IPS-18a (cell line): ENCODE data around the gene VSIG10L2.
A peak's percentile ranks its signal among the peaks of the same experiment; 100 is the strongest.
"Not testable (repeated sequence)": the region's sequence is repeated elsewhere in the genome, so short reads cannot be mapped to it uniquely, and the experiment has no call there.

Experiments used
- H3K27ac ChIP-seq: one replicate; pipeline ENCODE4 v1.5.1; 2013; ENCODE audit warnings: low read length
- H3K27me3 ChIP-seq: one replicate; pipeline ENCODE4 v1.6.1; 2013; ENCODE audit warnings: mild to moderate bottlenecking, low read length; ENCODE audit not compliant: control insufficient read depth, insufficient read depth
- H3K36me3 ChIP-seq: one replicate; pipeline ENCODE4 v1.6.1; 2013; ENCODE audit warnings: low read depth, low read length; ENCODE audit not compliant: control insufficient read depth
- H3K4me1 ChIP-seq: one replicate; pipeline ENCODE4 v1.6.1; 2013; ENCODE audit warnings: low read depth, low read length; ENCODE audit not compliant: control insufficient read depth
- H3K4me3 ChIP-seq: one replicate; pipeline ENCODE4 v1.5.1; 2013; ENCODE audit warnings: low read length
- H3K9ac ChIP-seq: one replicate; pipeline ENCODE4 v1.6.1; 2013; ENCODE audit warnings: mild to moderate bottlenecking, low read length, moderate library complexity
- H3K9me3 ChIP-seq: one replicate; pipeline ENCODE4 v1.6.1; 2013; ENCODE audit warnings: low read depth, low read length; ENCODE audit not compliant: control insufficient read depth

VSIG10L2 gene

DNA sequence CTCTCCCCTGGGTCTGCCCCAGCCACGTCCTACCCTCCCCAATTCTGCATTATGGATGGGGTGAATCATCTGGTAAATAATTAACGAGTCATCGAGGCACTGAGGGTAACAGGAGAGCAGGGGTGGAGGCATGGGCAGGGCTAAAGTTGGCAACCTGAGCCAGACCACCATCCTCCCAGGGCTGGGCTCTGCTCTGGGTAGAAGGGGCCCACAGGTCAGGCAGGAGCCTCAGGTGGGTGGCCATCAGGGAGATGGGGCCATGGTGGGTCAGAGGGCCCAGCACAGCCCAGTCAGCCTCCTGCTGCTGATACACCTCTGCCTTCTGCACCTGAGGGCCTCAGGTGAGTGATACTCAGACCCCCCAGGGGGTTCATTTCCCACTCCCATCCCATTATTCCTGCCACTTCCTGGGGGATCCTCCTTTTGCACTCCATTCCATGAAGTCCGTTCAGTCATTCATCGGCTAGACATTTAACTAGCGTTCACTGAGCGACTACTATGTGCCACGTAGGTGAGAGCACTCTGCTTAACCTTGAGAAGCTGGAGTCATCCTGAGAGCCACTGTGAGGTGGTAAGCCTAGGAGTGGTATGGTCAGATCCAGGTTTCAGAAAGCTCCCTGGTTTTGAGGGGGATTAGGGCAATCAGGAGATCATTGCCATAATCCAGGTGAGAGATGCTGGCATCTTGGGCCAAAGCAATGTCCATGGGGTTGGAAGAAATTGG lies at the start of gene VSIG10L2:
TSS of gene VSIG10L2 (plus strand) at position 248 of the 724 bp plus-strand sequence. CDS start at position 260, 12 bp downstream.
- Histone ChIP-seq H3K36me3 (no peaks in the 10 kb centered on the region), H3K4me3 (no peak within 1 kb of the TSS), H3K9ac (no peak within 1 kb of the TSS), H3K9me3 (no peaks in the 10 kb centered on the region), H3K27me3 (no peaks in the 10 kb centered on the region), H3K4me1 (peaks cover 12% of the 10 kb centered on the region), H3K27ac (no peak within 1 kb of the TSS)

DNA sequence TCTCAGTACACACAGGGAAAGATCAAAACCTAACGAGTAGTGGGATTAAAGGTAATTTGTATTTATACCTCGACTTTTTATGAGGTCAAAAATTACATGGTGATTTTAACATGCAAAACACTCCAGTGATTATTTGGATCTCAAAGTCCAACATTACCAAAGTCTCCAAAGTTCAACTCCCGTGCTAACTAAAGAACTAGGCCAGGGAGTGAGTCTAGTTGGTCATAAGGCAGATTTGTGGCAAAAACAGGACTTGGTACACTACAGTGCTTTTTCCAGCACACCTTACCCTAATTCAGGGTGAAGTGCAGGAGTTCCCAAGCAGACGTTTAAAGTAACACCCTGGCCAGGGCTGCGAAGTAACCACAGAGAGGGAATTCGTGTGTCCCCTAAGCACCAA lies 44.0 kb upstream of the VSIG10L2 start:
- Histone ChIP-seq H3K9ac (no peak overlapping the region), H3K4me1 (no peaks in the 10 kb centered on the region), H3K4me3 (peak overlapping the region; percentile 16), H3K27me3 (peaks cover 17% of the 10 kb centered on the region), H3K36me3 (peaks cover 18% of the 10 kb centered on the region), H3K27ac (no peak overlapping the region), H3K9me3 (no peaks in the 10 kb centered on the region)

DNA sequence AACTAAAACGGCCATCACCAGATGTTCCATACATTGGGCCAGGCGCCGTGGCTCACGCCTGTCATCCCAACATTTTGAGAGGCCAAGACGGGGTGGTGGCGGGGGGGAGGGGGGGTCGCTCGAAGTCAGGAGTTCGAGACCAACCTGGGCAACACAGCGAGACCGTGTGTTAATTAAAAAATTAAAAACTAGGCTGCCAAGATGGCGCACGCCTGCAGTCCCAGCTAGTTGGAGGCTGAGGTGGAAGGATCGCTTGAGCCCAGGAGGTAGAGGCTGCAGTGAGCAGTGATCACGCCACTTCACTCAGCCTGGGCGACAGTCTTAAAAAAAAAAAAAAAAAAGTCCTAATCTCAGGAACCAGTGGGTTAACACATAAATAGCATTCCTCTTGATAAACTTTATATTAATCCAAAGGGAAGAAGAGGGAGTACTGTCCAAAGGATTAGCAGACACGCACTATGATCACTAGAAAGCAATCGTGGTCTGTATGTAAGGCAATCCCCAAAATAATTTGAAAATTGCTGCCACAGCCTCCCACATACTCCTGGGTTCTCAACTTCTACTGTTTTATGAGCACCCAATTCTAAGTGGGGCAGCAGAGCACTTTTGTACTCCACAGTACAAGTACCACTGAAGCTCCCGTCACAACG lies 43.4 kb upstream of the VSIG10L2 start:
- peak overlapping the region; percentile 62 for H3K9ac ChIP-seq
- peaks cover 18% of the 10 kb centered on the region for H3K36me3 ChIP-seq
- H3K4me1 ChIP-seq, result no peaks in the 10 kb centered on the region
- H3K9me3 ChIP-seq, result no peaks in the 10 kb centered on the region
- no peak overlapping the region for H3K27ac ChIP-seq
- peaks cover 17% of the 10 kb centered on the region for H3K27me3 ChIP-seq
- peak overlapping the region; percentile 85 for H3K4me3 ChIP-seq

DNA sequence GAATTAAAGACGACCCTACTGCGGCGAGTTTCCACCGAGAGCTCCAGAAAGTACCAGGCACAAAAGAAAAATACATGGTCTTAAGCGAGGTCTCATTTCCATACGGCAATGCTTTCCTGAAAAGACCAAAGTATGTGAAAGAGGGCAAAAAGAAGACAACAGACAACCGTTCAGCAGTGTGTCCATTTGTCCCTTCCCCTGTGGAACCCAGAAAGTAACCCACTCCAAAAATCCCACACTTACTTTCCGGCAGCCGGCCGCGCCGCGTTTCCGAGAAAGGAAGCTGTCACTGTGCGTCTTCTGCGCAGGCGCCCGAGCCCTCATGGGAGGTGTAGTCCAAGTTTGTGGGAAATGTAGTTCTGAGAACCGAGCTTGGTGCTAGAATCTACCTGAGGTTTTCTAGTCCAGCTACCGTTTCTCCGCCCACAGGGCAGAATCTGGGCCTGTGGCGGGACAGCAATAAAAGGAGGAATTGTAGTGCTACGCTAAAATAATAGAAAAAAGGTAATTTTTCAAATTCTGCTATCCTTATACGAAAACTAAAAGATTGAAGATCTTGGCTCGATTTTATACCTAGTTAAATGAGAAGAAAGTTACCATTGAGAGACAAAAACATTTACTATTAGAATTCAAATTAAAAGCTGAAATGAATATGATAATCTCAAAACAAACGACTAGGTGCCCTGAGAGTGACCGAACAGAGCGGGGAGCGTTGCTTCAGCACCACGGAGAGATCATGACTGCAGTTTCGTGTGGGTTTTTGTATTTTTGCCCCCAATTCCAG lies 42.7 kb upstream of the VSIG10L2 start, which contains the start of gene PUS3:
TSS of gene PUS3 (minus strand) at position 280 of the 784 bp plus-strand sequence. CDS start 6,922 bp downstream, outside the sequence.
- Histone ChIP-seq H3K9me3 (no peaks in the 10 kb centered on the region), H3K4me3 (peak within 1 kb of the TSS; percentile 85), H3K27ac (no peak within 1 kb of the TSS), H3K27me3 (peaks cover 17% of the 10 kb centered on the region), H3K9ac (peak within 1 kb of the TSS; percentile 62), H3K36me3 (peaks cover 18% of the 10 kb centered on the region), H3K4me1 (no peaks in the 10 kb centered on the region)

DNA sequence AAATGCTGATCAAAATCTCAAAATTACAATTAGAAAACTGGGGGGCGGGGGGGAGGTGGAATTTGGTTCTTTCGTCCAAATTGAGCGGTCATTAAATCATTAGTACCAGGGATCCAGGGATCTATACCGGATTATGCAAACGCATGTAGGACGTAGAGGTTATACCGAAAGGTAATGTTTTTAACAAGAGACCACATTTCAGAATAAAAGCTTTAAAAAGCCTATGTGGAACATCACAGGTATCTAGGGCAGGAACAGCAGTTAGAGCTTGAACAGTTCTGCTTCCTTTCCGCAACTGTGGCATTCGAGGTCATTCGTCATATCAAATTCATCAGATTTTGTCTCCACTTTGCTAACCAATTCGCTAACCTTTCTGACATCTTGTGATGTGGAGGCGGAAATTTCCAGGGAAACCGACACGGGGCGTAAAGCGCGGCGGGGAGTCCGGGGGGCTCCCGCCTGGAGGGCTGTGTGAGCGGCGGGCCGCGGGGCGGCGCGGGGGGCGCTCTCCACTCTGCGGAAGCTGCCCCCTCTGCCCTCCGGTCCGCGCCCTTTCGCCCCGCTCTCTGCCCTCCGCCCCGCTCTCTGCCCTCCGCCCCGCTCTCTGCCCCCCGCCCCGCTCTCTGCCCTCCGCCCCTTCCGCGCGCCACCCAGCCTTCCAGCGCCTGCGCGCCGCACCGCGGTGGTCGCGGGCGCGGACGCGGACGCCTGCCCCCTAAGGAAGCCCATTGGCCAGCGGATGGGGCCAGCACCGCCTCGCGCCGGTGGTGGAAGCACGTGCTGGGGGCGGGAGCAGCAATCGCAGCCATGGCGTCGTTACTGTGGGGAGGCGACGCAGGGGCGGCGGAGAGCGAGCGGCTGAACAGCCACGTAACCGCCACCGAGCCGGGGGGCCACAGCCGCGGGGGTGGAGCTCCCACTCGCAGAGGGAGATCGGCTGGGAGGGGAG lies 41.9 kb upstream of the VSIG10L2 start, which contains the start of gene DDX25:
TSS of gene DDX25 (plus strand) at position 798 of the 949 bp plus-strand sequence. CDS start at position 808, 10 bp downstream.
- Histone ChIP-seq H3K27me3 (peaks cover 17% of the 10 kb centered on the region), H3K9ac (no peak within 1 kb of the TSS), H3K4me3 (peak within 1 kb of the TSS; percentile 85), H3K27ac (no peak within 1 kb of the TSS), H3K4me1 (no peaks in the 10 kb centered on the region), H3K9me3 (no peaks in the 10 kb centered on the region), H3K36me3 (peaks cover 15% of the 10 kb centered on the region)

DNA sequence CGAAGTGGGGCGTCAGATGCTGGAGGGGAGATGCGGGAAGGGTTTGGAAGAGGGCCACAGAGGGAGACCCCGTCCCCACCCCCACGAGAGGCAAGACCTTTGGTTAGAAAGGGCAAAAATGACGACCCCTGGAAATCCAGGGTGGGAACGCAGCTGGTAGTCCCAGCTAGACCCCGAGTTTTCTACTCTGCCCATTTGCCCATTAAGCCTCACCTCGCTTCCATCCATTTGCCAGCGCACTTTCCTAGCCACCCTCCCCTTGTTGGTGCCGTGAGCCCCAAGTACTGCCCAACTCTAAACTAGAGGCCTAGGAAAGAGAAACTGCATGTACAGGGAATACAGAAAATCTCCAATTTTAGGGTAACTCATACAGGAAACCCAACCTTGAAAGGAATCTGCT lies 41.2 kb upstream of the VSIG10L2 start:
- Histone ChIP-seq H3K9ac (no peak overlapping the region), H3K4me3 (peak overlapping the region; percentile 85)

DNA sequence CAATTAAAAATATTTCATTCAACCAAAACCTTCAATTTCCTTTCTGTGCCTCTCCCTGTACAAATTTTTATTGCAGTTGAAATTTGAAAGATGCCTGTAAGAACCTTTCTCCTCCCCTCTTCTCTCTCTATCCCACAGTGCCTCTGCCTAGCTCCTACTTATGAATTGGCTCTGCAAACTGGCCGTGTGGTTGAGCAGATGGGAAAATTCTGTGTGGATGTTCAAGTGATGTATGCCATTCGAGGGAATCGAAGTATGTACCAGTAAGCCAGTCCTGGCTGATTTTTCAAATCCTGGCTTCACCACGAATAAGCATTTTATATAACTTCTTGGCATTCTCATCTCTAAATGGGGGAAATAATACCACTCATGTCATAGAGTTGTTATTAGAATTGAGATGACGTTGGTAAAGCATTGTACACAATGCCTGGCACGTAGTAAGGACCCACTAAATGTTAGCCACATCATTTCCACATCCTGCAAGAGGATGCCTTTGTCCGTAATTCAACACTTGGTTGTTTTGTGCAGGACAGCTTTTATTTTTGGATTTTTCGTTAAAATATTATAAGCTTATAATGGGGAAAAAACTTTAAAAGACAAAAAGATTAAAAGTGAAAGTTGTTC lies 35.5 kb upstream of the VSIG10L2 start:
- Histone ChIP-seq H3K9me3 (no peaks in the 10 kb centered on the region), H3K9ac (no peak overlapping the region), H3K4me1 (no peaks in the 10 kb centered on the region), H3K36me3 (no peaks in the 10 kb centered on the region), H3K4me3 (no peak overlapping the region), H3K27ac (no peak overlapping the region), H3K27me3 (peaks cover 7% of the 10 kb centered on the region)

More for the DNA sequence above, 41.2 kb upstream of the VSIG10L2 start:
- H3K27ac ChIP-seq, result no peak overlapping the region
- no peaks in the 10 kb centered on the region for H3K4me1 ChIP-seq
- H3K9me3 ChIP-seq, result no peaks in the 10 kb centered on the region
- peaks cover 8% of the 10 kb centered on the region for H3K36me3 ChIP-seq
- peaks cover 17% of the 10 kb centered on the region for H3K27me3 ChIP-seq

DNA sequence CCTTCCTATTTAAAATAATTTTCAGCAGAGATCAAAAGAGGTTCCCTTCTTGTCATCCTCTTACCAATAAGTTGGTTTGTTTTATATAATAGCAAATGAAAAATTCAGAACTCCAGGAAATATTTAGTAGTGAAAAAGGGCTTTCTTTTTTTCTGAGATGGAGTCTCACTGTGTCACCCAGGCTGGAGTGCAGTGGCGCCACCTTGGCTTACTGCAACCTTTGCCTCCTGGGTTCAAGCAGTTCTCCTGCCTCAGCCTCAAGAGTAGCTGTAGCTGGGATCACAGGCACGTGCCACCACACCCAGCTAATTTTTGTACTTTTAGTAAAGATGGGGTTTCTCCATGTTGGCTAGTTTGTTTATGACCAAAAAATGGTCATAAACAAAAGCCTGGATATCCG lies 31.2 kb upstream of the VSIG10L2 start:
- H3K27me3 ChIP-seq, H3K4me1 ChIP-seq, H3K9ac ChIP-seq, H3K9me3 ChIP-seq, H3K27ac ChIP-seq, H3K4me3 ChIP-seq, H3K36me3 ChIP-seq: not testable (repeated sequence)

DNA sequence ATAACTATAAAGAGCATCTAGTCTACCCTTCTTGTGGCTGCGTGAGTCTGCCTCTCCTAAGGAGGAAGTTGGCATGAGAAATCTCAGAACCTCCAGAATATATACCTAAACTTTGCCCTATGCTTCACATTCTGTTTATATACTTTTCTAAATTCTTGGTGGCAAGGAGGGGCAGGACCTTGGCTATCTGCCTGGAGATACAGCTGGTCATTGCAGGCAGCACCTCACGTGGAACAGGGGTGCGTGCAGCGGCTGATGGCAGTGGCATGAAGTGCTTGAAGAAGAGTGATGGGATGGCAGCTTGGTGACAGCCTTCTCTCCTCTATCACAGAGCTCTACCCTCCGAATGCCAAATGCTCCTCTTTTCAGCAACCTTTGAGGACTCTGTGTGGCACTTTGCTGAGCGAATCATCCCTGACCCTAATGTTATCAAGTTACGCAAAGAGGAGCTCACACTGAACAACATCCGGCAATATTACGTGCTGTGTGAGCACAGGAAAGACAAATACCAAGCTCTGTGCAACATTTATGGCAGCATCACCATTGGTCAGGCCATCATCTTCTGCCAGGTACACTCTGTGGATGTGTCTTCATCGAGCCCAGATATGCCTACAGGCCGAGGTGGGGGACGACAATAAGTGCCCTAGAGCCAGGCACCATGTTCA lies 29.0 kb upstream of the VSIG10L2 start:
- Histone ChIP-seq H3K27ac (no peak overlapping the region), H3K27me3 (no peaks in the 10 kb centered on the region), H3K9ac (no peak overlapping the region)

More for the DNA sequence above, 29.0 kb upstream of the VSIG10L2 start:
- Histone ChIP-seq H3K36me3 (no peaks in the 10 kb centered on the region), H3K4me1 (no peaks in the 10 kb centered on the region), H3K9me3 (no peaks in the 10 kb centered on the region), H3K4me3 (no peak overlapping the region)
